Measurements from ENCODE around the gene CDH11.

DNA sequence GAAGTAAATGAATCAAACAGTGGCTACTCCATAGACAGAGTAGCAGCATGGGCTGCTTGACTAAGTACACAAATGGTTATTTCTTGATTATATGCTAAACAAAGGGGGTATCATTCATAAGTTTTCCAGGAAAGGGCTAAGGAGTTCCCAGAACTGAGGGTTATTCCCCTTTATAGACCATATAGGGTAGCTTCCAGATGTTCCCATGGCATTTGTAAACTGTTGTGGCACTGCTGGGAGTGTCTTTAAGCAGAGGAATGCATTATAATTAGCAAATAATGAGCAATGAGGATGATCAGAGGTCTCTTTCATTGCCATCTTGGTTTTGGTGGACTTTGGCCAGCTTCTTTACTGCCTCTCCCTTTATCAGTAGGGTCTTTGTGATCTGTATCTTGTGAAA, 105.1 kb downstream of the CDH11 start:
- TF ChIP-seq, protein P1, sequence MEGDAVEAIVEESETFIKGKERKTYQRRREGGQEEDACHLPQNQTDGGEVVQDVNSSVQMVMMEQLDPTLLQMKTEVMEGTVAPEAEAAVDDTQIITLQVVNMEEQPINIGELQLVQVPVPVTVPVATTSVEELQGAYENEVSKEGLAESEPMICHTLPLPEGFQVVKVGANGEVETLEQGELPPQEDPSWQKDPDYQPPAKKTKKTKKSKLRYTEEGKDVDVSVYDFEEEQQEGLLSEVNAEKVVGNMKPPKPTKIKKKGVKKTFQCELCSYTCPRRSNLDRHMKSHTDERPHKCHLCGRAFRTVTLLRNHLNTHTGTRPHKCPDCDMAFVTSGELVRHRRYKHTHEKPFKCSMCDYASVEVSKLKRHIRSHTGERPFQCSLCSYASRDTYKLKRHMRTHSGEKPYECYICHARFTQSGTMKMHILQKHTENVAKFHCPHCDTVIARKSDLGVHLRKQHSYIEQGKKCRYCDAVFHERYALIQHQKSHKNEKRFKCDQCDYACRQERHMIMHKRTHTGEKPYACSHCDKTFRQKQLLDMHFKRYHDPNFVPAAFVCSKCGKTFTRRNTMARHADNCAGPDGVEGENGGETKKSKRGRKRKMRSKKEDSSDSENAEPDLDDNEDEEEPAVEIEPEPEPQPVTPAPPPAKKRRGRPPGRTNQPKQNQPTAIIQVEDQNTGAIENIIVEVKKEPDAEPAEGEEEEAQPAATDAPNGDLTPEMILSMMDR (IDR thresholded peaks at IDR 0.05): no peak
- TF ChIP-seq POLR2A (IDR thresholded peaks at IDR 0.05) (no peak), POLR2AphosphoS5 (IDR thresholded peaks at IDR 0.05) (no peak), EP300 (IDR thresholded peaks at IDR 0.05) (no peak)

Measured in sigmoid colon (tissue), 4 donors.